ENCODE data around the gene FUT1.
A peak's percentile ranks its signal among the peaks of the same experiment; 100 is the strongest.

The FUT1 gene

GRCh38 chr19:48750351-48750750, 2.1 kb downstream of the FUT1 start:
- Histone ChIP-seq H3K4ac (ENCODE audit: low read length) (no peak overlapping the region), H2BK15ac (ENCODE audit: low read length) (peak overlapping the region; percentile 56), H3K14ac (ENCODE audit: low read length) (no peak overlapping the region), H3K4me1 (ENCODE audit: control insufficient read depth in 2 of 2, insufficient read depth in 1 of 2, low read depth in 1 of 2, low read length in 2 of 2) (peaks cover 6 to 8% of the 10 kb centered on the region in 2 donors), H2AFZ (ENCODE audit: low read length) (no peak overlapping the region), H2BK5ac (ENCODE audit: low read length) (no peak overlapping the region), H2BK12ac (ENCODE audit: low read length) (no peak overlapping the region), H3K36me3 (replicated peaks in 1 of 2; ENCODE audit: control insufficient read depth in 2 of 2, insufficient read depth in 2 of 2, low read length in 2 of 2) (no peaks in the 10 kb centered on the region), H3K79me1 (ENCODE audit: low read depth, low read length) (peaks cover 2% of the 10 kb centered on the region), H3K9me3 (replicated peaks in 1 of 2; ENCODE audit: control insufficient read depth in 2 of 2, insufficient read depth in 1 of 2, low read depth in 1 of 2, low read length in 2 of 2) (peaks cover 4 to 12% of the 10 kb centered on the region in 2 donors), H3K27ac (replicated peaks; ENCODE audit: low read length) (no peak overlapping the region), H2AK5ac (ENCODE audit: low read depth, low read length) (peak overlapping the region; percentile 73), H3K18ac (ENCODE audit: low read length) (no peak overlapping the region), H2BK120ac (ENCODE audit: low read depth, low read length) (no peak overlapping the region), H3K27me3 (ENCODE audit: control insufficient read depth in 3 of 3, insufficient read depth in 3 of 3, low read depth in 1 of 3, low read length in 3 of 3) (peaks cover 0 to 68% (median 18%) of the 10 kb centered on the region in 3 experiments), H3K9ac (ENCODE audit: low read depth, low read length, poor library complexity) (no peak overlapping the region), H3K4me2 (ENCODE audit: insufficient read depth, low read length, poor library complexity, severe bottlenecking) (no peak overlapping the region), H3K4me3 (ENCODE audit: low read length in 2 of 2) (peak overlapping the region in 1 of 2 donors; percentile 54), H4K8ac (ENCODE audit: low read depth, low read length) (no peak overlapping the region), H3K23ac (ENCODE audit: low read depth, low read length, poor library complexity) (no peak overlapping the region), H4K91ac (ENCODE audit: low read depth, low read length, poor library complexity) (peak overlapping the region; percentile 39)
- DNase-seq (ENCODE audit: low spot score), result no peak
- no CpG with 5 or more reads among the region's 31 CpGs for WGBS, 2 donors (ENCODE audit: extremely low coverage in 2 of 2, insufficient read length in 2 of 2, insufficient replicate concordance in 1 of 2)

- H2AK5ac ChIP-seq (ENCODE audit: low read depth, low read length), result no peak overlapping the region
- no peak overlapping the region for H2BK5ac ChIP-seq (ENCODE audit: low read length)
- no peak overlapping the region for H4K91ac ChIP-seq (ENCODE audit: low read depth, low read length, poor library complexity)
- H4K8ac ChIP-seq (ENCODE audit: low read depth, low read length), result no peak overlapping the region
- H3K27ac ChIP-seq (replicated peaks; ENCODE audit: low read length), result no peak overlapping the region
- H3K79me1 ChIP-seq (ENCODE audit: low read depth, low read length), result peaks cover 2% of the 10 kb centered on the region
- H3K27me3 ChIP-seq (ENCODE audit: control insufficient read depth in 3 of 3, insufficient read depth in 3 of 3, low read depth in 1 of 3, low read length in 3 of 3), result peaks cover 0 to 62% (median 18%) of the 10 kb centered on the region in 3 experiments
- H3K4me2 ChIP-seq (ENCODE audit: insufficient read depth, low read length, poor library complexity, severe bottlenecking), result no peak overlapping the region
- no peak for DNase-seq (ENCODE audit: low spot score)
- no peak overlapping the region for H3K18ac ChIP-seq (ENCODE audit: low read length)
- H3K4ac ChIP-seq (ENCODE audit: low read length), result no peak overlapping the region
- H3K4me3 ChIP-seq (ENCODE audit: low read length in 2 of 2), result no peak overlapping the region
- no peak overlapping the region for H3K9ac ChIP-seq (ENCODE audit: low read depth, low read length, poor library complexity)
- no peak overlapping the region for H2AFZ ChIP-seq (ENCODE audit: low read length)
- no peak overlapping the region for H2BK120ac ChIP-seq (ENCODE audit: low read depth, low read length)
- peaks cover 6 to 8% of the 10 kb centered on the region in 2 donors for H3K4me1 ChIP-seq (ENCODE audit: control insufficient read depth in 2 of 2, insufficient read depth in 1 of 2, low read depth in 1 of 2, low read length in 2 of 2)
- no CpG with 5 or more reads among the region's 4 CpGs for WGBS, 2 donors (ENCODE audit: extremely low coverage in 2 of 2, insufficient read length in 2 of 2, insufficient replicate concordance in 1 of 2)
- no peak overlapping the region for H2BK15ac ChIP-seq (ENCODE audit: low read length)
- H3K9me3 ChIP-seq (replicated peaks in 1 of 2; ENCODE audit: control insufficient read depth in 2 of 2, insufficient read depth in 1 of 2, low read depth in 1 of 2, low read length in 2 of 2), result peaks cover 4 to 12% of the 10 kb centered on the region in 2 donors
- no peak overlapping the region for H3K14ac ChIP-seq (ENCODE audit: low read length)
- H3K23ac ChIP-seq (ENCODE audit: low read depth, low read length, poor library complexity), result no peak overlapping the region
- H3K36me3 ChIP-seq (replicated peaks in 1 of 2; ENCODE audit: control insufficient read depth in 2 of 2, insufficient read depth in 2 of 2, low read length in 2 of 2), result no peaks in the 10 kb centered on the region
- H2BK12ac ChIP-seq (ENCODE audit: low read length), result no peak overlapping the region
Observed at GRCh38 chr19:48749571-48750198, 2.8 kb downstream of the FUT1 start.

- H3K4ac ChIP-seq (ENCODE audit: low read length), result no peak within 1 kb of the TSS
- peaks cover 4 to 8% of the 10 kb centered on the region in 2 donors for H3K9me3 ChIP-seq (replicated peaks in 1 of 2; ENCODE audit: control insufficient read depth in 2 of 2, insufficient read depth in 1 of 2, low read depth in 1 of 2, low read length in 2 of 2)
- no peak within 1 kb of the TSS for H3K9ac ChIP-seq (ENCODE audit: low read depth, low read length, poor library complexity)
- H2BK12ac ChIP-seq (ENCODE audit: low read length), result no peak within 1 kb of the TSS
- no peaks in the 10 kb centered on the region for H3K36me3 ChIP-seq (replicated peaks in 1 of 2; ENCODE audit: control insufficient read depth in 2 of 2, insufficient read depth in 2 of 2, low read length in 2 of 2)
- peak within 1 kb of the TSS; percentile 92 for H2AFZ ChIP-seq (ENCODE audit: low read length)
- H3K4me1 ChIP-seq (ENCODE audit: control insufficient read depth in 2 of 2, insufficient read depth in 1 of 2, low read depth in 1 of 2, low read length in 2 of 2), result peaks cover 0 to 2% of the 10 kb centered on the region in 2 donors
- peak within 1 kb of the TSS; percentile 72 for H3K27ac ChIP-seq (replicated peaks; ENCODE audit: low read length)
- peak within 1 kb of the TSS; percentile 51 for H2AK5ac ChIP-seq (ENCODE audit: low read depth, low read length)
- H4K91ac ChIP-seq (ENCODE audit: low read depth, low read length, poor library complexity), result no peak within 1 kb of the TSS
- no peak within 1 kb of the TSS for H3K14ac ChIP-seq (ENCODE audit: low read length)
- H3K4me3 ChIP-seq (ENCODE audit: low read length in 2 of 2), result peak within 1 kb of the TSS; percentile 35 to 85
- peak within 1 kb of the TSS; percentile 40 for H2BK15ac ChIP-seq (ENCODE audit: low read length)
- no peak within 1 kb of the TSS for H2BK5ac ChIP-seq (ENCODE audit: low read length)
- peaks cover 0 to 36% (median 6%) of the 10 kb centered on the region in 3 experiments for H3K27me3 ChIP-seq (ENCODE audit: control insufficient read depth in 3 of 3, insufficient read depth in 3 of 3, low read depth in 1 of 3, low read length in 3 of 3)
- peak; percentile 83 for DNase-seq (ENCODE audit: low spot score)
- WGBS, 2 donors (ENCODE audit: extremely low coverage in 2 of 2, insufficient read length in 2 of 2, insufficient replicate concordance in 1 of 2), result no CpG with 5 or more reads among the region's 31 CpGs
- no peak within 1 kb of the TSS for H2BK120ac ChIP-seq (ENCODE audit: low read depth, low read length)
- no peak within 1 kb of the TSS for H4K8ac ChIP-seq (ENCODE audit: low read depth, low read length)
- H3K4me2 ChIP-seq (ENCODE audit: insufficient read depth, low read length, poor library complexity, severe bottlenecking), result peak within 1 kb of the TSS; percentile 82
- H3K23ac ChIP-seq (ENCODE audit: low read depth, low read length, poor library complexity), result peak within 1 kb of the TSS; percentile 47
- H3K79me1 ChIP-seq (ENCODE audit: low read depth, low read length), result no peaks in the 10 kb centered on the region
- peak within 1 kb of the TSS; percentile 96 for H3K18ac ChIP-seq (ENCODE audit: low read length)
Observed at GRCh38 chr19:48746738-48747575, 5.5 kb downstream of the FUT1 start, which contains the start of gene IZUMO1. Gene IZUMO1 (minus strand): TSS chr19:48746909. CDS start chr19:48745859, 1,050 bp downstream.

GRCh38 chr19:48746110-48746509, 6.3 kb downstream of the FUT1 start:
- no peak overlapping the region for H2AFZ ChIP-seq (ENCODE audit: low read length)
- no peak overlapping the region for H3K4ac ChIP-seq (ENCODE audit: low read length)
- no peak overlapping the region for H3K23ac ChIP-seq (ENCODE audit: low read depth, low read length, poor library complexity)
- peak overlapping the region; percentile 55 for H3K18ac ChIP-seq (ENCODE audit: low read length)
- H2BK5ac ChIP-seq (ENCODE audit: low read length), result no peak overlapping the region
- H3K4me2 ChIP-seq (ENCODE audit: insufficient read depth, low read length, poor library complexity, severe bottlenecking), result no peak overlapping the region
- no peak overlapping the region for H3K9ac ChIP-seq (ENCODE audit: low read depth, low read length, poor library complexity)
- no peaks in the 10 kb centered on the region for H3K79me1 ChIP-seq (ENCODE audit: low read depth, low read length)
- H3K36me3 ChIP-seq (replicated peaks in 1 of 2; ENCODE audit: control insufficient read depth in 2 of 2, insufficient read depth in 2 of 2, low read length in 2 of 2), result no peaks in the 10 kb centered on the region
- peaks cover 0 to 3% of the 10 kb centered on the region in 2 donors for H3K4me1 ChIP-seq (ENCODE audit: control insufficient read depth in 2 of 2, insufficient read depth in 1 of 2, low read depth in 1 of 2, low read length in 2 of 2)
- H4K91ac ChIP-seq (ENCODE audit: low read depth, low read length, poor library complexity), result no peak overlapping the region
- WGBS, 2 donors (ENCODE audit: extremely low coverage in 2 of 2, insufficient read length in 2 of 2, insufficient replicate concordance in 1 of 2), result no CpG with 5 or more reads among the region's 8 CpGs
- no peak overlapping the region for H2BK12ac ChIP-seq (ENCODE audit: low read length)
- peaks cover 4 to 8% of the 10 kb centered on the region in 2 donors for H3K9me3 ChIP-seq (replicated peaks in 1 of 2; ENCODE audit: control insufficient read depth in 2 of 2, insufficient read depth in 1 of 2, low read depth in 1 of 2, low read length in 2 of 2)
- peaks cover 0 to 36% (median 6%) of the 10 kb centered on the region in 3 experiments for H3K27me3 ChIP-seq (ENCODE audit: control insufficient read depth in 3 of 3, insufficient read depth in 3 of 3, low read depth in 1 of 3, low read length in 3 of 3)
- DNase-seq (ENCODE audit: low spot score), result no peak
- H4K8ac ChIP-seq (ENCODE audit: low read depth, low read length), result no peak overlapping the region
- peak overlapping the region; percentile 51 for H2AK5ac ChIP-seq (ENCODE audit: low read depth, low read length)
- H3K14ac ChIP-seq (ENCODE audit: low read length), result no peak overlapping the region
- no peak overlapping the region for H2BK15ac ChIP-seq (ENCODE audit: low read length)
- H3K27ac ChIP-seq (replicated peaks; ENCODE audit: low read length), result no peak overlapping the region
- no peak overlapping the region for H3K4me3 ChIP-seq (ENCODE audit: low read length in 2 of 2)
- no peak overlapping the region for H2BK120ac ChIP-seq (ENCODE audit: low read depth, low read length)
